GM23248 (cell line): ENCODE results near the gene CPPED1. TPM values are rescaled to one million over a fixed set of nuclear protein-coding genes. Genes with fewer than 3 reads are reported as not detected.

ENCODE experiments used
- DNase-seq: peaks from one replicate; pipeline ENCODE4 v3.0.0-alpha.2; 2015
- H2AFZ ChIP-seq: fragments of 200-600 bp; sonication (generic); 2 replicates; pipeline ENCODE4 v1.6.1; 2016; ENCODE audit warnings: antibody characterized with exemption
- H3F3A ChIP-seq: fragments of 200-600 bp; sonication (generic); 2 replicates; pipeline ENCODE4 v1.6.1; 2016; ENCODE audit warnings: mild to moderate bottlenecking, antibody characterized with exemption, mixed run types; ENCODE audit not compliant: insufficient read depth
- H3K27ac ChIP-seq: fragments of 200-600 bp; sonication (generic); 2 replicates; pipeline ENCODE4 v1.5.1; 2016; ENCODE audit warnings: mild to moderate bottlenecking
- H3K27me3 ChIP-seq: fragments of 200-600 bp; sonication (generic); replicated peaks from 2 replicates; pipeline ENCODE4 v1.6.1; 2016; ENCODE audit warnings: mild to moderate bottlenecking; ENCODE audit not compliant: insufficient read depth
- H3K36me3 ChIP-seq: fragments of 200-600 bp; sonication (generic); 2 replicates; pipeline ENCODE4 v1.6.1; 2016; ENCODE audit warnings: low read depth, mild to moderate bottlenecking
- H3K4me1 ChIP-seq: fragments of 200-600 bp; sonication (generic); 2 replicates; pipeline ENCODE4 v1.6.1; 2016; ENCODE audit warnings: mild to moderate bottlenecking; ENCODE audit not compliant: insufficient read depth
- H3K4me2 ChIP-seq: fragments of 200-600 bp; sonication (generic); one replicate; pipeline ENCODE4 v1.6.1; 2016; ENCODE audit warnings: mild to moderate bottlenecking; ENCODE audit not compliant: unreplicated experiment
- H3K4me3 ChIP-seq: fragments of 200-600 bp; sonication (generic); 2 replicates; pipeline ENCODE4 v1.5.1; 2016; ENCODE audit warnings: mild to moderate bottlenecking
- H3K79me2 ChIP-seq: fragments of 200-600 bp; sonication (generic); 2 replicates; pipeline ENCODE4 v1.6.1; 2016; ENCODE audit warnings: mild to moderate bottlenecking; ENCODE audit not compliant: insufficient read depth
- H3K9ac ChIP-seq: fragments of 200-600 bp; sonication (generic); 2 replicates; pipeline ENCODE4 v1.6.1; 2016; ENCODE audit warnings: mild to moderate bottlenecking
- H3K9me2 ChIP-seq: fragments of 200-600 bp; sonication (generic); 2 replicates; pipeline ENCODE4 v1.6.1; 2016; ENCODE audit warnings: mixed run types, mild to moderate bottlenecking, moderate library complexity; ENCODE audit not compliant: insufficient read depth
- H3K9me3 ChIP-seq: fragments of 200-600 bp; sonication (generic); one replicate; pipeline ENCODE4 v1.6.1; 2017; ENCODE audit warnings: low read depth
- H4K20me1 ChIP-seq: fragments of 200-600 bp; sonication (generic); 2 replicates; pipeline ENCODE4 v1.6.0; 2016; ENCODE audit not compliant: insufficient read depth
- EZH2 ChIP-seq: fragments of 200-600 bp; sonication (generic); IDR thresholded peaks from 2 replicates; pipeline ENCODE4 v1.6.1; 2018; ENCODE audit warnings: antibody characterized with exemption, mild to moderate bottlenecking; ENCODE audit not compliant: insufficient read depth, poor library complexity, severe bottlenecking
- EZH2phosphoT487 ChIP-seq: fragments of 200-600 bp; sonication (generic); IDR thresholded peaks from 2 replicates; pipeline ENCODE4 v1.6.1; 2018; ENCODE audit warnings: antibody characterized with exemption, moderate library complexity, mild to moderate bottlenecking, low read depth; ENCODE audit not compliant: insufficient read depth
- WGBS, 2 experiments: methylation state at CpG; one replicate each; pipeline ENCODE4 v1.1.6; 2015 to 2017; ENCODE audit warnings: low lambda C conversion rate in 2 of 2, low coverage in 1 of 2; ENCODE audit errors: missing lambda C conversion rate in 2 of 2; 5-methylcytosine and 5-hydroxymethylcytosine counted together
- in situ Hi-C: fragments of 300-500 bp; cut with MboI; formaldehyde crosslinking; loops from 2 replicates; pipeline ENCODE4 v1.15.0; 2020
- polyA plus RNA-seq: library from polyadenylated mRNA; unstranded; fragments of >200 nt; fragmentation: Nextera tagmentation; extraction: Ambion mirVana; gene quantifications from 2 replicates; pipeline ENCODE4 v1.2.1, GENCODE V29; 2016
- total RNA-seq: library from RNA; depleted of rRNA; stranded (reverse); fragments of >200 nt; shearing (Covaris generic); gene quantifications from 2 replicates; pipeline ENCODE4 v1.2.3, GENCODE V29; 2014

The CPPED1 gene
- total and polyA plus RNA-seq, 2 experiments from 2014 or later: 11.7 to 39.1 TPM

DNA sequence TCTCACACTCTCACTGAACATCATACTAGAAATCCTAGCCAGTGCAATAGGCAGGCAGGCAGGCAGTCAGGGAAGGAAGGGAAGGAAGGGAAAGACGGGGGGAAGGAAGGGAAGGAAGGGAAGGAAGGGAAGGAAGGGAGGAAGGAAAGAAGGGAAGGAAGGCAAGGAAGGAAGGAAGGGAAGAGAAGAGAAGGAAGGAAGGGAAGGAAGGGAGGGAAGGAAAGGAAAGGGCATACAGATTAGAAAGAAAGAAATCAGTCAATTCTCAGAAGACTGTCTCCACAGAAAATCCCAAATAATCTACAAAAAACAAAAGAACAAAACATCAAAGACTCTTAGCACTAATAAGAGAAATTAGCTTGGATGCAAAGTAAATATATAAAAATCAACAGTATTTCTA is 93.9 kb downstream of the CPPED1 start:
- in situ Hi-C loops: no loop called here
- no peak overlapping the region for H3K4me2 ChIP-seq
- H2AFZ ChIP-seq: no peak overlapping the region
- TF ChIP-seq EZH2: no peak
- DNase-seq: no peak
- H3K9ac ChIP-seq: no peak overlapping the region
- H3F3A ChIP-seq: no peaks in the 10 kb centered on the region
- H3K27ac ChIP-seq: no peak overlapping the region
- H3K79me2 ChIP-seq: no peaks in the 10 kb centered on the region
- H3K36me3 ChIP-seq: no peaks in the 10 kb centered on the region
- no peaks in the 10 kb centered on the region for H4K20me1 ChIP-seq
- H3K4me3 ChIP-seq: no peak overlapping the region
- H3K9me2 ChIP-seq: no peaks in the 10 kb centered on the region
- no peaks in the 10 kb centered on the region for H3K9me3 ChIP-seq
- H3K27me3 ChIP-seq: no peaks in the 10 kb centered on the region
- 33 to 57% methylated on average over 1 of the region's 1 CpG for WGBS, 2 experiments
- H3K4me1 ChIP-seq: no peaks in the 10 kb centered on the region

DNA sequence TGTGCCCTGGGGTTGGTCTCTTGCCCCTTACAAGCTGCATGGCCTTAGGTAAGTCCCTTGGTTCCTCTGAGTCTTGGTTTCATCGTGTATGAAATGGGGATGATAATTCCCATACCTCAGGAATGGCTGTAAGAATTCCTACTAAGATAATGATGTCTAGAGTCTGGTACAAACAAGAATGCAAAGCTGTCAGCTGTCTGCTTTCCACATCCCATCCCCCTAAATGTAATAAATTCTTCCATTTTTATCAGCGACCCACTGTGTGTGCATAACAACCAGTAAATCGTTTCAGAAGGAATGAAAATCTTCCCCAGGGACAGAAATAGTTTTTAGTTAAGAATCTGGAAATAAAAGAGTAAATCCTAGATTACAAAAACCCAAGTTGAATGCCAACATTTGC is 95.4 kb downstream of the CPPED1 start:
- no peaks in the 10 kb centered on the region for H3K9me3 ChIP-seq
- in situ Hi-C loops: no loop called here
- no peak overlapping the region for H3K4me2 ChIP-seq

DNA sequence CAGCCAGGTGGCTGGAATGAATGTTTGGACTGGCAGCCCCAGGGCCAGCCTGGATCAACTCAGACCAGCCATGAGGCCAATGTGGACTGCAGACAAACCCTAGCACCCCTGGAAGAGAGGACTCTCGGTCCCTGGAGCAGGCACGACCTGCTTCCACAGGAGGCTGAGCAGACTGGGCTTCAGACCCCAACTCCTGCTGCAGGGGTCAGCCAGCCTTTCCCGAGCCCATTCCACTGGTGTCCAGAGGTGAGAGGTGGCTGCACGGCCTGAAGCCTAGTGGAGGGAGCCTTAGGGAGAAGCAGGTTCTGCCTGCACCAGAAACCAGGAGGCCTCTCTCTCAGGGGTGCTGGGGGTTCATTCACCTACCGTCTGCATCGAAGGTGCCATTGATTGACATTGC is 97.1 kb downstream of the CPPED1 start:
- Histone ChIP-seq H3K36me3 (no peaks in the 10 kb centered on the region), H3K9me3 (no peaks in the 10 kb centered on the region), H2AFZ (no peak overlapping the region), H3K4me3 (no peak overlapping the region), H3K9ac (no peak overlapping the region), H3K4me2 (no peak overlapping the region), H3K4me1 (no peaks in the 10 kb centered on the region), H3F3A (no peaks in the 10 kb centered on the region), H3K79me2 (no peaks in the 10 kb centered on the region), H3K27ac (no peak overlapping the region), H3K27me3 (no peaks in the 10 kb centered on the region), H3K9me2 (no peaks in the 10 kb centered on the region), H4K20me1 (no peaks in the 10 kb centered on the region)
- TF ChIP-seq EZH2 (no peak), EZH2phosphoT487 (no peak)
- WGBS, 2 experiments: 96 to 99% methylated on average over 6 of the region's 6 CpGs
- DNase-seq: no peak
- in situ Hi-C loops: no loop called here

More for the DNA sequence above, 95.4 kb downstream of the CPPED1 start:
- DNase-seq: no peak
- 59 to 69% methylated on average over 3 of the region's 3 CpGs for WGBS, 2 experiments
- Histone ChIP-seq H2AFZ (no peak overlapping the region), H3K9ac (no peak overlapping the region), H3K4me1 (no peaks in the 10 kb centered on the region), H3K27me3 (no peaks in the 10 kb centered on the region), H3K79me2 (no peaks in the 10 kb centered on the region), H3K27ac (no peak overlapping the region), H3K9me2 (no peaks in the 10 kb centered on the region), H4K20me1 (no peaks in the 10 kb centered on the region), H3K36me3 (no peaks in the 10 kb centered on the region), H3K4me3 (no peak overlapping the region), H3F3A (no peaks in the 10 kb centered on the region)
- TF ChIP-seq EZH2phosphoT487 (no peak), EZH2 (no peak)

DNA sequence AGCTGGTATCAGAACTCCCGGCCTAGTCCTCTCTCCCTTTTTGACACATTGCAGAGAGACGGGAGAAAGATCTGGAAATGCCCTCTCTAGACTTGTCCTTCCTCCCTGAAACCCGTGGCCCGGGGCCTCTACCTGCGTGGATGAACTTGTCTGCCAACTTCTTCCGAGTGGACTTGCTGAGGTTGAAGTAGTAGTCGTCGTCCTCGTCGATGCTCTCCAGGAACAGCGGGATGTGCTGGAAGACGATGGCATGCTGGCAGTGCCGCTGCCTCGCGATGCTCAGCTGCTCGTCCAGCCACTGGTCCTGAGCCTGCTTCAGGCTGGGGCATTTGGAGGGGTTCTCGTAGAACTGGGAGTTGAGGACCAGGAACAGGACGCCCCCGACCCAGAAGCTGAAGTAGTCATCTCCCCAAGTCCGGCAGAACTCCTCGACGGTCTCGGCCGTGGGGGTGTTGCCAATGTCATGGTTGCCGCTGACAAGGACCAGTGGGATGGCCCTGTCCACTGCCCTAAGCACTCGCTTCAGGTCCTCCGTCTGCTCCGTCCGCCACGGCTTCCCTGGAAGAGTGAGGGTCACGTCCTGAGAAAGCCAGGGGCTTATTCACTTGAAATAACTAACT is 99.1 kb downstream of the CPPED1 start:
- Histone ChIP-seq H3K4me1 (peaks cover 4% of the 10 kb centered on the region; the same call in 1 of the 2 replicates), H3K79me2 (no peaks in the 10 kb centered on the region), H3K36me3 (no peaks in the 10 kb centered on the region), H3K27me3 (no peaks in the 10 kb centered on the region), H3K4me2 (no peak overlapping the region), H2AFZ (no peak overlapping the region), H3K9me2 (no peaks in the 10 kb centered on the region), H3K9me3 (no peaks in the 10 kb centered on the region), H4K20me1 (no peaks in the 10 kb centered on the region), H3K9ac (no peak overlapping the region), H3K27ac (no peak overlapping the region), H3F3A (no peaks in the 10 kb centered on the region), H3K4me3 (no peak overlapping the region)
- DNase-seq: no peak
- TF ChIP-seq EZH2phosphoT487 (no peak), EZH2 (no peak)
- in situ Hi-C loops: no loop called here
- WGBS, 2 experiments: 96 to 98% methylated on average over 30 to 31 of the region's 31 CpGs

DNA sequence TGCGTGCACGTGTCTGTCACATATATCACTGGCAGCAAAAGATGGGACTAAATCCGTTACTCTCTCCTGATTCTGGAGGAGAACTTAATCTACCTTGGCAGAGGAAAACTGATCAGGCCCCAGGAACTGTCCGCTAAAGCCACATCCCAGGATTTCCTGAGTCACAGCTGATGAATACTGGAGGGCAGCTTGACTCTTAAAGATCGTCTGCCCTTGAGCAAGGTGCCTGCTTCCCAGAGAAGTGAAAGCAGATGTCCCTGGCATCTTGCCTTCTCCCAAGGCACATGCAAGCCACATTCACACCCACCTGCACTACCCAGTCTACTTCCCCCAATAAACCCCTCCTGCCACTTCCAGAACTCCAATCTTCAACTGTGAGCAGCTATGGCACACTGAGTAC is 99.8 kb downstream of the CPPED1 start:
- H3K4me2 ChIP-seq: no peak overlapping the region
- no peaks in the 10 kb centered on the region for H4K20me1 ChIP-seq
- no peak overlapping the region for H3K27ac ChIP-seq
- peak; percentile 31 for DNase-seq
- no peaks in the 10 kb centered on the region for H3K9me3 ChIP-seq
- TF ChIP-seq EZH2 (no peak), EZH2phosphoT487 (no peak)
- in situ Hi-C loops: no loop called here
- H3K36me3 ChIP-seq: no peaks in the 10 kb centered on the region
- 84 to 90% methylated on average over 5 of the region's 5 CpGs for WGBS, 2 experiments
- no peaks in the 10 kb centered on the region for H3K79me2 ChIP-seq
- H3K4me3 ChIP-seq: no peak overlapping the region
- no peak overlapping the region for H2AFZ ChIP-seq
- H3F3A ChIP-seq: no peaks in the 10 kb centered on the region
- no peaks in the 10 kb centered on the region for H3K9me2 ChIP-seq
- H3K4me1 ChIP-seq: peaks cover 6% of the 10 kb centered on the region; the same call in 1 of the 2 replicates
- H3K27me3 ChIP-seq: no peaks in the 10 kb centered on the region
- H3K9ac ChIP-seq: no peak overlapping the region
